ENCODE data around the gene ZSCAN22.

DNA sequence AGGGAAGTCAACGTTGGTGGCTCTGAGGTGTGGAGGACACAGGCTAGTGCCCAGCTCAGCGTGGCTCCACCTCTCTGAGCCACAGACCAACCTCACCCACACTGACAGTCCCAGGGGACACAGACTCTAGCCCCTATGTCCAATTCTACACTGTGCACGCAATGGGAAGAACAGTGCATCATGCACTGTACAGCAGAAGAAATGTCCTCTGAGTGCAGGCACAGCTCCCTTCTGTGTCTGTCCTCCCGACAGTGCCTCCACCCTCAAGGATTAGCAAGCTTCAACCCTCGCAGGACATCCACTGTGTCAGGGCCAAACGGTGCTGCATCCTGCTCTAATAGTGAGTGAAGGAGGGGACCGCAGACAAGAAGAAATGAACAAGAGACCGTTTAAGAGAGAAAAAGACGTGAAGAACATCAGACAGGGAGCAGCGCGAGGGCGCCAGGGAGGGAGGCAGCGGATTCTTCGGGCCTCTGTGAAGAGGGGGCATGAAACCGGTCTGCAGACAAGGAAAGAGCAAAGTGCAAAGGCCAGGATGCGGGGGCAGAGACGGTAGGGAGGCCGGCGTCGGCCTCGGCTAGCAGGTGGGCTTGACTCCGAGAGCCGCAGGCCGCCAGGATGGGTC is 53.4 kb downstream of the ZSCAN22 start:
- TF ChIP-seq, protein P1, sequence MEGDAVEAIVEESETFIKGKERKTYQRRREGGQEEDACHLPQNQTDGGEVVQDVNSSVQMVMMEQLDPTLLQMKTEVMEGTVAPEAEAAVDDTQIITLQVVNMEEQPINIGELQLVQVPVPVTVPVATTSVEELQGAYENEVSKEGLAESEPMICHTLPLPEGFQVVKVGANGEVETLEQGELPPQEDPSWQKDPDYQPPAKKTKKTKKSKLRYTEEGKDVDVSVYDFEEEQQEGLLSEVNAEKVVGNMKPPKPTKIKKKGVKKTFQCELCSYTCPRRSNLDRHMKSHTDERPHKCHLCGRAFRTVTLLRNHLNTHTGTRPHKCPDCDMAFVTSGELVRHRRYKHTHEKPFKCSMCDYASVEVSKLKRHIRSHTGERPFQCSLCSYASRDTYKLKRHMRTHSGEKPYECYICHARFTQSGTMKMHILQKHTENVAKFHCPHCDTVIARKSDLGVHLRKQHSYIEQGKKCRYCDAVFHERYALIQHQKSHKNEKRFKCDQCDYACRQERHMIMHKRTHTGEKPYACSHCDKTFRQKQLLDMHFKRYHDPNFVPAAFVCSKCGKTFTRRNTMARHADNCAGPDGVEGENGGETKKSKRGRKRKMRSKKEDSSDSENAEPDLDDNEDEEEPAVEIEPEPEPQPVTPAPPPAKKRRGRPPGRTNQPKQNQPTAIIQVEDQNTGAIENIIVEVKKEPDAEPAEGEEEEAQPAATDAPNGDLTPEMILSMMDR (conservative IDR thresholded peaks at IDR 0.05), result no peak
- TF ChIP-seq EZH2 (IDR thresholded peaks at IDR 0.05; ENCODE audit: low read depth), result no peak

Measured in PC-9 (cell line).